SU-DHL-6 (cell line): ENCODE data around the gene CABCOCO1.
"Not testable (repeated sequence)": the region's sequence is repeated elsewhere in the genome, so short reads cannot be mapped to it uniquely, and the experiment has no call there.

Source experiments
- H2AFZ ChIP-seq: fragments of 200-600 bp; sonication (generic); 2 replicates; pipeline ENCODE4 v1.6.1; 2014; ENCODE audit warnings: low read depth, mild to moderate bottlenecking, moderate library complexity, mixed read lengths, antibody characterized with exemption, low read length; ENCODE audit not compliant: severe bottlenecking
- H3F3A ChIP-seq: fragments of 200-600 bp; shearing (Covaris generic); 2 replicates; pipeline ENCODE4 v1.6.0; 2016; ENCODE audit warnings: antibody characterized with exemption, mild to moderate bottlenecking; ENCODE audit not compliant: insufficient read depth
- H3K27ac ChIP-seq: fragments of 200-600 bp; sonication (generic); 2 replicates; pipeline ENCODE4 v1.5.1; 2016; ENCODE audit warnings: low read depth, mild to moderate bottlenecking, low read length, moderate library complexity, mixed read lengths
- H3K27me3 ChIP-seq: fragments of 200-600 bp; sonication (generic), shearing (Covaris generic); 2 replicates; pipeline ENCODE4 v1.6.0; 2014; ENCODE audit warnings: mild to moderate bottlenecking, low read length
- H3K36me3 ChIP-seq: fragments of 200-600 bp; sonication (generic); 2 replicates; pipeline ENCODE4 v1.6.1; 2014; ENCODE audit warnings: mild to moderate bottlenecking, low read length, mixed read lengths
- H3K4me2 ChIP-seq: fragments of 300-600, 200-600 bp; shearing (Covaris generic), sonication (generic); 2 replicates; pipeline ENCODE4 v1.6.0; 2014; ENCODE audit warnings: low read length, low read depth, mild to moderate bottlenecking; ENCODE audit not compliant: poor library complexity, severe bottlenecking
- H3K4me3 ChIP-seq: fragments of 200-600 bp; sonication (generic); 2 replicates; pipeline ENCODE4 v1.5.1; 2014; ENCODE audit warnings: antibody characterized with exemption, low read length, mild to moderate bottlenecking, mixed read lengths; ENCODE audit not compliant: insufficient read depth, poor library complexity, severe bottlenecking
- H3K79me2 ChIP-seq: fragments of 200-600 bp; sonication (generic); 2 replicates; pipeline ENCODE4 v1.6.1; 2014; ENCODE audit warnings: mild to moderate bottlenecking, low read length, moderate library complexity; ENCODE audit not compliant: insufficient read depth
- H3K9ac ChIP-seq: fragments of 200-600 bp; sonication (generic); 2 replicates; pipeline ENCODE4 v1.7.0; 2014; ENCODE audit warnings: mild to moderate bottlenecking, low read length
- H3K9me2 ChIP-seq: fragments of 200-600 bp; sonication (generic); replicated peaks from 2 replicates; pipeline ENCODE4 v1.6.1; 2014; ENCODE audit warnings: low read length; ENCODE audit not compliant: insufficient read depth
- H3K9me3 ChIP-seq: fragments of 200-600 bp; sonication (generic); 2 replicates; pipeline ENCODE4 v1.6.1; 2014; ENCODE audit warnings: low read length, mixed read lengths; ENCODE audit not compliant: insufficient read depth
- H4K20me1 ChIP-seq: fragments of 200-600 bp; sonication (generic); 2 replicates; pipeline ENCODE4 v1.6.1; 2014; ENCODE audit warnings: low read depth, mild to moderate bottlenecking, antibody characterized with exemption, low read length, moderate library complexity, mixed read lengths
- CTCF ChIP-seq: fragments of 200-600 bp; sonication (generic); IDR thresholded peaks from one replicate; pipeline ENCODE4 v1.5.1; 2017; ENCODE audit warnings: antibody characterized with exemption, mild to moderate bottlenecking, low read length, moderate library complexity; ENCODE audit not compliant: insufficient read depth, poor library complexity, severe bottlenecking
- EZH2phosphoT487 ChIP-seq: fragments of 200-600 bp; sonication (generic), shearing (Covaris generic); conservative IDR thresholded peaks from 2 replicates; pipeline ENCODE4 v1.6.1; 2018; ENCODE audit warnings: mild to moderate bottlenecking, antibody characterized with exemption, low read length, moderate library complexity, mixed read lengths

The CABCOCO1 gene

GRCh38 chr10:61733358-61733940 is 70.7 kb downstream of the CABCOCO1 start:
- Histone ChIP-seq H3K36me3 (no peaks in the 10 kb centered on the region), H4K20me1 (no peaks in the 10 kb centered on the region), H3K9me2 (no peaks in the 10 kb centered on the region), H2AFZ (no peak overlapping the region), H3K4me2 (no peak overlapping the region), H3K9me3 (no peaks in the 10 kb centered on the region), H3K27me3 (no peaks in the 10 kb centered on the region), H3K9ac (no peak overlapping the region), H3K4me3 (no peak overlapping the region), H3F3A (no peaks in the 10 kb centered on the region), H3K27ac (no peak overlapping the region), H3K79me2 (no peaks in the 10 kb centered on the region)
- TF ChIP-seq EZH2phosphoT487 (no peak), CTCF (peak; percentile 57)

GRCh38 chr10:61735882-61736281 is 73.2 kb downstream of the CABCOCO1 start:
- Histone ChIP-seq H3K27me3 (no peaks in the 10 kb centered on the region), H3K79me2 (no peaks in the 10 kb centered on the region)

DNA sequence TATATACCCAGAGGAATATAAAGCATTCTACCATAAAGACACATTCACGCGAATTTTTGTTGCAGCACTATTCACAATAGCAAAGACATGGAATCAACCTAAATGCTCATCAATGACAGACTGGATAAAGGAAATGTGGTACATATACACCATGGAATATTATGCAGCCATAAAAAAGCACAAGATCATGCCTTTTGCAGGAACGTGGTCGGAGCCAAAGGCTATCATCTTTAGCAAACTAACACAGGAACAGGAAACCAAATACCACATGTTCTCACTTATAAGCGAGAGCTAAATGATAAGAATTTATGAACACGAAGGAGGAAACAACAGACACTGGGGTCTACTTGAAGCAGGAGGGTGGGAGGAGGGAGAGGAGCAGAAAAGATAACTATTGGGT is 74.7 kb downstream of the CABCOCO1 start:
- not testable (repeated sequence) for H3K4me2 ChIP-seq, H3K4me3 ChIP-seq, H3K9me2 ChIP-seq, H3K36me3 ChIP-seq, H3K27me3 ChIP-seq, H3K9ac ChIP-seq, H3K79me2 ChIP-seq, H2AFZ ChIP-seq, H4K20me1 ChIP-seq, H3K9me3 ChIP-seq, H3K27ac ChIP-seq, H3F3A ChIP-seq

More at GRCh38 chr10:61735882-61736281, 73.2 kb downstream of the CABCOCO1 start:
- H4K20me1 ChIP-seq = no peaks in the 10 kb centered on the region
- H3K27ac ChIP-seq = no peak overlapping the region
- H3F3A ChIP-seq = no peaks in the 10 kb centered on the region
- no peak overlapping the region for H3K4me3 ChIP-seq
- H3K9me3 ChIP-seq = no peaks in the 10 kb centered on the region
- H2AFZ ChIP-seq = no peak overlapping the region
- H3K4me2 ChIP-seq = no peak overlapping the region
- H3K9me2 ChIP-seq = no peaks in the 10 kb centered on the region
- H3K36me3 ChIP-seq = no peaks in the 10 kb centered on the region
- H3K9ac ChIP-seq = no peak overlapping the region
- no peak for TF ChIP-seq EZH2phosphoT487
- no peak for TF ChIP-seq CTCF

DNA sequence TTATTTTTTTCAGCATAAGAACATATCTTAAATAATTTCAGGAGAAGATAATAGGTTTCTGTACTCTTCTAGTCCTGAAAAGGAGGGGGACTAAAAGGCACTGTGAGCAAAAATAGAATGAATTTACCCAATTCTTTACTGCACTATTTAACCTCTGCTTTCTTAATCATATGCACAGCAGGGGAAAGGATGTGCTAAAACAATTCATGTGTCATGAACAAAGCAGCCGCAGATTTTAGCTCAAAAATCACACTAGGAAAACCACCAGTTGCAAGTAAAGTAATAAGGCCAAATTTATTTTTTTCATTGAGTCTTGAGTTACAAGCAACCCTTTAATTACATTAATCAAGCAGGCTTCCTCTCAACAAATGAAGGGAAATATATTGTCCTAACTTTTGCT is 80.1 kb downstream of the CABCOCO1 start:
- Histone ChIP-seq H4K20me1 (no peaks in the 10 kb centered on the region), H3K4me2 (no peak overlapping the region), H3K4me3 (no peak overlapping the region), H3F3A (no peaks in the 10 kb centered on the region), H3K36me3 (no peaks in the 10 kb centered on the region), H3K9me2 (no peaks in the 10 kb centered on the region), H2AFZ (no peak overlapping the region), H3K27ac (no peak overlapping the region), H3K79me2 (no peaks in the 10 kb centered on the region), H3K9ac (no peak overlapping the region), H3K9me3 (no peaks in the 10 kb centered on the region), H3K27me3 (no peaks in the 10 kb centered on the region)
- TF ChIP-seq CTCF = no peak
- TF ChIP-seq EZH2phosphoT487 = no peak
